IMR-90 (cell line): ENCODE measurements around the gene STAT5B. TPM values are rescaled to one million over a fixed set of nuclear protein-coding genes. Genes with fewer than 3 reads are reported as not detected.

Source experiments
- ATAC-seq: fragments of 200-7000 bp; cut with Tn5 transposase; 2 replicates; pipeline ENCODE4 v1.9.1; 2020; ENCODE audit warnings: low read depth, mild to moderate bottlenecking, moderate library complexity
- BruUV-seq: library from RNA; stranded (reverse); fragments of 400-500 nt; replicated peaks from 2 replicates; lab custom pipeline; 2021; lab: Mats Ljungman, UMichigan
- CTCF ChIA-PET: fragments of 300-600 bp; formaldehyde crosslinking; extraction: SDS; loops from one replicate; lab custom pipeline; 2021; ENCODE audit warnings: antibody characterized with exemption; lab: Yijun Ruan, JAX
- POLR2A ChIA-PET: fragments of 300-600 bp; sonication (Branson Sonifier 250); formaldehyde crosslinking; loops from one replicate; lab custom pipeline; 2022; ENCODE audit warnings: antibody characterized with exemption; ENCODE audit not compliant: unreplicated experiment; lab: Charles Lee
- DNase-seq: peaks from one replicate; pipeline ENCODE4 v3.0.0; 2013
- H2AFZ ChIP-seq: replicated peaks from 2 replicates; pipeline ENCODE3; 2013; ENCODE audit warnings: low read length, mild to moderate bottlenecking; ENCODE audit not compliant: poor library complexity
- H2AK5ac ChIP-seq: 2 replicates; pipeline ENCODE4 v1.6.1; 2013; ENCODE audit warnings: low read depth, low read length, inconsistent platforms
- H2AK9ac ChIP-seq: replicated peaks from 2 replicates; pipeline ENCODE3; 2013; ENCODE audit warnings: mild to moderate bottlenecking, low read depth, low read length, moderate library complexity; ENCODE audit not compliant: poor library complexity
- H2BK120ac ChIP-seq: 2 replicates; pipeline ENCODE4 v1.6.1; 2013; ENCODE audit warnings: low read depth, low read length, inconsistent platforms
- H2BK15ac ChIP-seq: 3 replicates; pipeline ENCODE4 v1.6.1; 2013; ENCODE audit warnings: low read depth, low read length, inconsistent platforms
- H2BK20ac ChIP-seq: 2 replicates; pipeline ENCODE4 v1.6.1; 2013; ENCODE audit warnings: low read depth, mild to moderate bottlenecking, inconsistent platforms, low read length, moderate library complexity
- H2BK5ac ChIP-seq: 2 replicates; pipeline ENCODE4 v1.6.1; 2013; ENCODE audit warnings: mild to moderate bottlenecking, low read depth, low read length, inconsistent platforms; ENCODE audit not compliant: poor library complexity, severe bottlenecking
- H3K14ac ChIP-seq: replicated peaks from 2 replicates; pipeline ENCODE4 v1.6.1; 2013; ENCODE audit warnings: low read depth, low read length, inconsistent platforms
- H3K18ac ChIP-seq: 2 replicates; pipeline ENCODE4 v1.6.1; 2013; ENCODE audit warnings: low read depth, low read length, control low read depth
- H3K23ac ChIP-seq: 2 replicates; pipeline ENCODE4 v1.6.1; 2013; ENCODE audit warnings: low read depth, low read length, inconsistent platforms
- H3K27ac ChIP-seq: 2 replicates; pipeline ENCODE4 v1.5.1; 2013; ENCODE audit warnings: mild to moderate bottlenecking, control low read depth, low read length; ENCODE audit not compliant: insufficient read depth
- H3K27me3 ChIP-seq: 2 replicates; pipeline ENCODE4 v1.6.1; 2013; ENCODE audit warnings: low read length; ENCODE audit not compliant: control insufficient read depth, insufficient read depth
- H3K36me3 ChIP-seq: 2 replicates; pipeline ENCODE4 v1.6.1; 2013; ENCODE audit warnings: low read length, mixed read lengths; ENCODE audit not compliant: control insufficient read depth, insufficient read depth
- H3K4ac ChIP-seq: 2 replicates; pipeline ENCODE4 v1.6.1; 2013; ENCODE audit warnings: low read depth, low read length, inconsistent platforms
- H3K4me1 ChIP-seq: 2 replicates; pipeline ENCODE4 v1.6.1; 2013; ENCODE audit warnings: low read length, mixed read lengths; ENCODE audit not compliant: control insufficient read depth, insufficient read depth
- H3K4me2 ChIP-seq: 2 replicates; pipeline ENCODE4 v1.6.1; 2013; ENCODE audit warnings: low read depth, mild to moderate bottlenecking, control low read depth, low read length, moderate library complexity
- H3K4me3 ChIP-seq: 2 replicates; pipeline ENCODE4 v1.5.1; 2013; ENCODE audit warnings: low read depth, mild to moderate bottlenecking, control low read depth, low read length, moderate library complexity; ENCODE audit not compliant: insufficient read depth
- H3K56ac ChIP-seq: 2 replicates; pipeline ENCODE4 v1.6.1; 2013; ENCODE audit warnings: low read length, inconsistent platforms; ENCODE audit not compliant: insufficient read depth; ENCODE audit errors: extremely low read depth
- H3K79me1 ChIP-seq, 2 experiments: 2 replicates each; pipeline ENCODE4 v1.6.1; 2013; ENCODE audit warnings: low read length in 2 of 2, inconsistent platforms in 1 of 2, low read depth in 1 of 2
- H3K9ac ChIP-seq: 2 replicates; pipeline ENCODE4 v1.6.1; 2013; ENCODE audit warnings: low read depth, low read length, control low read depth
- H3K9me1 ChIP-seq: 2 replicates; pipeline ENCODE4 v1.6.1; 2013; ENCODE audit warnings: low read length, inconsistent platforms; ENCODE audit not compliant: insufficient read depth
- H3K9me3 ChIP-seq: 2 replicates; pipeline ENCODE4 v1.6.1; 2013; ENCODE audit warnings: low read length; ENCODE audit not compliant: control insufficient read depth, insufficient read depth
- H4K20me1 ChIP-seq: 2 replicates; pipeline ENCODE4 v1.6.1; 2013; ENCODE audit warnings: low read length, inconsistent platforms; ENCODE audit not compliant: insufficient read depth
- H4K5ac ChIP-seq: 2 replicates; pipeline ENCODE4 v1.6.1; 2013; ENCODE audit warnings: mild to moderate bottlenecking, low read depth, low read length, control low read depth
- H4K8ac ChIP-seq, 2 experiments: 2 replicates each; pipeline ENCODE4 v1.6.1; 2013; ENCODE audit warnings: low read depth in 2 of 2, low read length in 2 of 2, control low read depth in 1 of 2, inconsistent platforms in 1 of 2
- H4K91ac ChIP-seq: 2 replicates; pipeline ENCODE4 v1.6.1; 2013; ENCODE audit warnings: low read depth, low read length, inconsistent platforms; ENCODE audit not compliant: insufficient read depth
- CHD1 ChIP-seq: IDR thresholded peaks from 2 replicates; pipeline ENCODE4 v1.6.1; 2012; ENCODE audit warnings: low read depth, low read length, improper control_type of control experiment
- CTCF ChIP-seq: conservative IDR thresholded peaks from 2 replicates; pipeline ENCODE4 v1.5.1; 2012; ENCODE audit warnings: mild to moderate bottlenecking, low read depth, low read length, improper control_type of control experiment
- ELK1 ChIP-seq: fragments of 150-350 bp; IDR thresholded peaks from 2 replicates; pipeline ENCODE4 v1.6.1; 2016; ENCODE audit warnings: low read depth, mild to moderate bottlenecking, low read length, moderate library complexity, borderline replicate concordance
- FOS ChIP-seq: fragments of 150-350 bp; IDR thresholded peaks from 2 replicates; pipeline ENCODE4 v1.6.1; 2016; ENCODE audit warnings: low read depth, low read length
- MAFK ChIP-seq: IDR thresholded peaks from 2 replicates; pipeline ENCODE4 v1.6.1; 2012; ENCODE audit warnings: low read depth, low read length, improper control_type of control experiment
- MAZ ChIP-seq: IDR thresholded peaks from 2 replicates; pipeline ENCODE4 v1.6.1; 2012; ENCODE audit warnings: low read depth, mild to moderate bottlenecking, low read length, improper control_type of control experiment, moderate library complexity, borderline replicate concordance
- MXI1 ChIP-seq: IDR thresholded peaks from 2 replicates; pipeline ENCODE4 v1.6.1; 2012; ENCODE audit warnings: low read depth, mild to moderate bottlenecking, low read length, moderate library complexity, borderline replicate concordance
- NFE2L2 ChIP-seq: fragments of 150-350 bp; IDR thresholded peaks from 2 replicates; pipeline ENCODE4 v1.6.1; 2016; ENCODE audit warnings: low read depth, mild to moderate bottlenecking, low read length
- POLR2A ChIP-seq: IDR thresholded peaks from 2 replicates; pipeline ENCODE4 v1.6.1; 2012; ENCODE audit warnings: mild to moderate bottlenecking, low read depth, low read length
- RAD21 ChIP-seq: IDR thresholded peaks from 2 replicates; pipeline ENCODE4 v1.6.1; 2012; ENCODE audit warnings: low read length, improper control_type of control experiment
- RFX5 ChIP-seq: IDR thresholded peaks from 2 replicates; pipeline ENCODE4 v1.8.0; 2012; ENCODE audit warnings: low read depth, mild to moderate bottlenecking, low read length, moderate library complexity
- SMC3 ChIP-seq: fragments of 150-350 bp; IDR thresholded peaks from 2 replicates; pipeline ENCODE4 v1.6.1; 2016; ENCODE audit warnings: low read depth, mild to moderate bottlenecking, antibody characterized with exemption, low read length, moderate library complexity
- USF2 ChIP-seq: fragments of 150-350 bp; IDR thresholded peaks from 2 replicates; pipeline ENCODE4 v1.6.1; 2017; ENCODE audit warnings: mild to moderate bottlenecking, antibody characterized with exemption, low read length, low read depth
- WGBS, 2 experiments: methylation state at CpG; one replicate each; pipeline versions ENCODE4 v1.1.5 to v1.1.7; 2013; ENCODE audit warnings: missing lambda C conversion rate in 2 of 2; ENCODE audit not compliant: insufficient read length in 1 of 2; ENCODE audit errors: extremely low coverage in 2 of 2; 5-methylcytosine and 5-hydroxymethylcytosine counted together
- dilution Hi-C: fragments of 300-500 bp; cut with HindIII; formaldehyde crosslinking; loops from one replicate; pipeline ENCODE4 v1.14.3; 2018; ENCODE audit warnings: low sequenced_read_pairs; ENCODE audit not compliant: unreplicated experiment
- in situ Hi-C: fragments of 300-500 bp; cut with MboI; formaldehyde crosslinking; loops from 3 replicates; pipeline ENCODE4 v1.14.3; 2019; ENCODE audit warnings: low sequenced_read_pairs, inconsistent platforms, mixed read lengths
- intact Hi-C: fragments of 100-400 bp; cut with micrococcal nuclease; formaldehyde crosslinking; loops from 2 replicates; pipeline ENCODE4 v1.10.0; 2022
- polyA plus RNA-seq, 3 experiments: library from polyadenylated mRNA; depleted of rRNA; stranded (reverse); fragments of >200 nt; gene quantifications; 2 replicates each; pipeline ENCODE4 v1.2.3, GENCODE V29; 2012; ENCODE audit warnings: low replicate concordance in 1 of 3
- total RNA-seq: library from RNA; depleted of rRNA; stranded (reverse); fragments of >200 nt; gene quantifications from 2 replicates; pipeline ENCODE4 v1.2.3, GENCODE V29; 2012

STAT5B gene
- total and polyA plus RNA-seq, 2 of the 4 experiments (the other 2 are of a cell fraction) = 24.4 to 29.6 TPM

- Histone ChIP-seq H3K4me3 (peak within 1 kb of the TSS; percentile 10), H4K8ac (peak within 1 kb of the TSS in 1 of 2 experiments; percentile 49; a peak in 2 of 4 replicates), H3K14ac (no peak within 1 kb of the TSS), H3K4me1 (peaks cover 9% of the 10 kb centered on the region), H2AFZ (peak within 1 kb of the TSS; percentile 94), H3K9me3 (no peaks in the 10 kb centered on the region), H2BK15ac (no peak within 1 kb of the TSS), H4K20me1 (0 out of 2 replicates have a peak, but pooled peaks cover 2% of the 10 kb centered on the region), H3K56ac (no peak within 1 kb of the TSS), H2AK9ac (peak within 1 kb of the TSS; percentile 39), H2BK5ac (no peak within 1 kb of the TSS), H2BK120ac (no peak within 1 kb of the TSS), H3K27ac (no peak within 1 kb of the TSS), H3K23ac (no peak within 1 kb of the TSS), H4K91ac (no peak within 1 kb of the TSS), H3K79me1 (no peaks in the 10 kb centered on the region), H3K4me2 (peak within 1 kb of the TSS; percentile 34), H3K9me1 (0 out of 2 replicates have a peak, but pooled peaks cover 3% of the 10 kb centered on the region), H4K5ac (no peak within 1 kb of the TSS), H3K18ac (no peak within 1 kb of the TSS), H2BK20ac (no peak within 1 kb of the TSS), H3K36me3 (no peaks in the 10 kb centered on the region), H3K27me3 (peaks cover 18% of the 10 kb centered on the region), H3K4ac (peak within 1 kb of the TSS; percentile 22; the same call in 1 of the 2 replicates), H3K9ac (no peak within 1 kb of the TSS), H2AK5ac (no peak within 1 kb of the TSS)
- dilution Hi-C loops = no loop called here
- intact Hi-C loops = no loop called here
- no peak for ATAC-seq
- no peak for TF ChIP-seq NFE2L2
- no peak for TF ChIP-seq CHD1
- TF ChIP-seq CTCF = no peak
- no peak for TF ChIP-seq POLR2A
- no peak for TF ChIP-seq FOS
- TF ChIP-seq MXI1 = no peak
- no peak for TF ChIP-seq MAZ
- no peak for TF ChIP-seq ELK1
- no peak for TF ChIP-seq SMC3
- TF ChIP-seq RFX5 = no peak
- no peak for TF ChIP-seq MAFK
- no peak for TF ChIP-seq RAD21
- TF ChIP-seq USF2 = no peak
- BruUV-seq = no TSS peak
- DNase-seq = no peak
- in situ Hi-C loops = no loop called here
- whole genome bisulfite sequencing, 2 experiments = no CpG with 5 or more reads among the region's 11 CpGs
- POLR2A ChIA-PET = no interaction called here
- CTCF ChIA-PET = no interaction called here
These were observed 91.2 kb downstream of the STAT5B start, which contains the start of gene HCRT for GRCh38 chr17:42184713-42185620. Gene HCRT (minus strand): TSS chr17:42185452. CDS start chr17:42185365, 87 bp downstream.
